Right renal pelvis (tissue), 4 donors: ENCODE measurements around the gene GALNT12. TPM values are rescaled to one million over a fixed set of nuclear protein-coding genes. Genes with fewer than 3 reads are reported as not detected.
A peak's percentile ranks its signal among the peaks of the same experiment; 100 is the strongest.

Experiments used
- DNase-seq, 4 donors: peaks; one replicate each; pipeline ENCODE4 v3.0.0-alpha.2; 2013; ENCODE audit warnings: low read depth in 4 of 4, low spot score in 3 of 4, missing footprints in 1 of 4
- polyA plus RNA-seq, 4 donors: library from polyadenylated mRNA; unstranded; fragments of 120-200 nt; gene quantifications; one replicate each; pipeline ENCODE4 v1.2.1, GENCODE V29; 2013; ENCODE audit not compliant: insufficient read length in 4 of 4

GALNT12 gene
- polyA plus RNA-seq, 4 donors = 7.9 to 14.8 (median 9.7) TPM

DNA sequence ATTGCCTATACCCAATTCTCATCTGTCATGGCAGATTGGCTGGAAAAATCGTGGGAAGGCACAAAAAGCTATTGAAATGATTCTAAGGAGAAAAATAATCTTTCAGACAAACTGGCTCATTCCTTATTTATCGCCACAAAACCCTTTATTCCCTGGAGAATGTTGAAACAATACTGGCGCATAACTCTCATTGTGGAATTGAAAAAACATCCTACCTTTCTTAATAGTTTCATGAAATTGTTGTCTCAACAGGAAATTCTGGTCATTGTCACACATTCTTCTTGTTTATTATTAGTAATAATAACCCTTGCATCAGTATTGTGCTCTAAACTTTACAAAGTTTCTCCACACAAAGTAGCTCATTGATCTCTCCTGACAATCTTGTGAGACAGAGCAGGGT is 87.3 kb downstream of the GALNT12 start:
- no peak for DNase-seq

GRCh38 chr9:98896632-98897031 is 89.2 kb downstream of the GALNT12 start:
- no peak for DNase-seq

GRCh38 chr9:98897745-98898144 is 90.3 kb downstream of the GALNT12 start:
- no peak for DNase-seq

DNA sequence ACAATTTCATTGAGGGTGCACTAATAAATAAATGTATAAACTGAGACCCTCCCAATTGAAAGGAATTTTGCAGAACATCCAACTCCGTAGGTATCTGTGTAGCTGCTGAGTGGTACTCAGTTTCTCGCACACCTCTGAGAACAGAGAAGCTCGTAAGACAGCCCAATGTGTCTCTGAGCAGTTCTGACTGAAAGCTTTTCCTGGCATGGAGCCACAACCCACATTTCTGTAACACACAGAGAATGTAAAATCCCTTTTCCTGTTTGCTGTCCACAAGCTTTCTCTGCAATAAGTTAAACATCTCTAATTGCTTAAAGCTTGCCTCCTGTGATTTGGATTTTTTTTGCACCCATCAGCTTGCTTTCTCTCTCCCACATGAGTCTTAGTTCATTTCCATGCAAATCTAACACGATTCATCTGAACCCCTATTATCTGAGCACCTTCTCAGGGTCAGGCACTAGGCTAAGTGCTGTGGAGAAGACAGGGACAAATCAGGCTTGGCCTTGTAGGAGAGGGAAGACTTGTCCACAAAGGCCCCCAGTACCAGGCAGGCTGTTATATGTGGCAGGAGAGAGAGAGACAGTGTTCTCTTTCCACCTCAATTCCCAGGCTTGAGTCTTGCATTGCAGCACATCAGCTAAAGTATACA is 92.1 kb downstream of the GALNT12 start:
- peak in 2 of 4 donors; percentile 38 to 47 for DNase-seq

Other genes with a start within 250 kb of the GALNT12 start
- gene GABBR2, start 98.7 kb upstream of the GALNT12 start, polyA plus RNA-seq = 1 to 10 TPM; 2.7 to 5.0 (median 4.6) TPM
- 10 to 100 TPM; 25.4 to 27.3 (median 26.3) TPM for gene ANKS6, start 11.1 kb upstream of the GALNT12 start, polyA plus RNA-seq
- gene COL15A1, start 136.2 kb downstream of the GALNT12 start, polyA plus RNA-seq = 10 to 100 TPM; 30.1 to 36.2 (median 35.0) TPM